ENCODE results near the gene TMEM98. TPM values are rescaled to one million over a fixed set of nuclear protein-coding genes. Genes with fewer than 3 reads are reported as not detected.

TMEM98 gene
- total and polyA plus RNA-seq, 9 of the 15 experiments (the other 6 are each of a cell fraction or from before 2014, with no cell fraction given): 33.5 to 164 (median 84.7) TPM

GRCh38 chr17:32947736-32948135 lies 19.8 kb downstream of the TMEM98 start:
- no TSS peak for BruUV-seq (replicated peaks)
- Histone ChIP-seq H3K36me3 (ENCODE audit: control insufficient read depth, insufficient read depth, low read length) (no peaks in the 10 kb centered on the region; the same call in 2 of the 3 replicates), H3K4me2 (ENCODE audit: insufficient read depth, low read length) (no peak overlapping the region), H3K27ac (ENCODE audit: extremely low read depth, low read depth, low read length) (no peak overlapping the region), H3K4me3 (no peak overlapping the region), H3K9me1 (ENCODE audit: control insufficient read depth, insufficient read depth, low read length) (no peaks in the 10 kb centered on the region), H3K79me2 (ENCODE audit: control insufficient read depth, insufficient read depth, low read length) (no peaks in the 10 kb centered on the region), H3K9me3 (replicated peaks; ENCODE audit: control insufficient read depth, insufficient read depth, low read depth, low read length) (no peaks in the 10 kb centered on the region), H4K20me1 (replicated peaks; ENCODE audit: control insufficient read depth, insufficient read depth, low read length) (no peaks in the 10 kb centered on the region), H3K4me1 (replicated peaks in 1 of 2; ENCODE audit: control insufficient read depth in 2 of 2, insufficient read depth in 2 of 2, low read length in 2 of 2) (peaks cover 0 to 10% of the 10 kb centered on the region in 2 experiments; a peak in 3 of 5 replicates), H3K27me3 (ENCODE audit: control insufficient read depth in 2 of 2, insufficient read depth in 2 of 2, low read length in 2 of 2) (no peaks in the 10 kb centered on the region), H3K9ac (ENCODE audit: insufficient read depth in 1 of 2, low read depth in 2 of 2, low read length in 2 of 2) (no peak overlapping the region), H2AFZ (ENCODE audit: low read depth, low read length) (no peak overlapping the region)
- CTCF ChIA-PET (ENCODE audit: low intra/inter-chr PET ratio): no interaction called here
- POLR2A ChIA-PET: interaction anchor here (0.6 to 1.5 kb wide), 5 partner anchors 9 to 596 kb away, joined by 3 to 6 read pairs (median 3); no protein-coding TSS in a partner anchor
- in situ Hi-C loops (cut with MboI): loop anchor here (5.0 kb wide), 1 partner anchor 50 kb away; no protein-coding TSS in a partner anchor
- no peak for FAIRE-seq
- WGBS (ENCODE audit: insufficient coverage, low coverage, missing lambda C conversion rate): 88% methylated on average over 1 of the region's 1 CpG
- no peak for ATAC-seq
- DNase-seq (ENCODE audit: extremely low read depth in 1 of 4, low spot score in 3 of 4): no peak
- no peak for TF ChIP-seq CAMTA2 (CRISPR knock-in tag; conservative IDR thresholded peaks at IDR 0.05)
- no peak for TF ChIP-seq SIN3B (IDR thresholded peaks at IDR 0.05; ENCODE audit: low read depth)
- TF ChIP-seq SNRNP70 (optimal IDR thresholded peaks at IDR 0.05; ENCODE audit: low read depth, low read length): no peak
- TF ChIP-seq ZNF311 (CRISPR knock-in tag; IDR thresholded peaks at IDR 0.05): no peak
- TF ChIP-seq PTBP1 (IDR thresholded peaks at IDR 0.05; ENCODE audit: low read depth, low read length): no peak
- TF ChIP-seq RAD21 (CRISPR knock-in tag; conservative IDR thresholded peaks at IDR 0.05 in 1 of 2, IDR thresholded peaks at IDR 0.05 in 1 of 2): no peak
- no peak for TF ChIP-seq SPI1 (IDR thresholded peaks at IDR 0.05; ENCODE audit: borderline replicate concordance, low read depth, low read length)
- no peak for TF ChIP-seq EP400 (IDR thresholded peaks at IDR 0.05)
- TF ChIP-seq PTTG1 (tag; IDR thresholded peaks at IDR 0.05; ENCODE audit: low read depth): no peak
- no peak for TF ChIP-seq E2F5 (CRISPR knock-in tag; IDR thresholded peaks at IDR 0.05)
- no peak for TF ChIP-seq RBFOX2 (IDR thresholded peaks at IDR 0.05; ENCODE audit: low read depth, low read length)
- no peak for TF ChIP-seq ZNF512 (tag; IDR thresholded peaks at IDR 0.05)
- TF ChIP-seq ZNF518B (CRISPR knock-in tag; IDR thresholded peaks at IDR 0.05): no peak
- intact Hi-C loops (cut with micrococcal nuclease): no loop called here

Data from K562 (cell line).